ENCODE measurements around the gene S100A8.

DNA sequence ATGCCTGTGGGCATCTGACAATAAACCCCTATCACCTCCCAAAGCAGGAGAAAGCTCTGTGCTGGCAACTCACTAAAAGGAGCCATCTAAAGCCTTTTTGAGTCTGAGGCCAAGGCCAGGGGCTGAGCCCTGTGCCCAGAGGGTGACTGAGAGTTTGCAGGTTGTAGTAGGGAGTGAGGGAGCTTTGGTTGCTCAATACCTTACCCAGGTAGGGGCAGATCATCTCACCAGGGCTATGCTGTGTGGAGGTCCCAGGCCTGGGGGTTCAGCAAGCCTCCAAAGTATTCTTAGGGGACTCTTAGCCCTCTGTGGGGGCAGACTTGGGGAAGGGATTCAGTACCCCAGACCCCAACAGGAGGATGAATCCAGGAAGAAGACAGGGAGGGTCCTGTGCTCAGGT, 48.4 kb upstream of the S100A8 start:
- TF ChIP-seq, protein P1, sequence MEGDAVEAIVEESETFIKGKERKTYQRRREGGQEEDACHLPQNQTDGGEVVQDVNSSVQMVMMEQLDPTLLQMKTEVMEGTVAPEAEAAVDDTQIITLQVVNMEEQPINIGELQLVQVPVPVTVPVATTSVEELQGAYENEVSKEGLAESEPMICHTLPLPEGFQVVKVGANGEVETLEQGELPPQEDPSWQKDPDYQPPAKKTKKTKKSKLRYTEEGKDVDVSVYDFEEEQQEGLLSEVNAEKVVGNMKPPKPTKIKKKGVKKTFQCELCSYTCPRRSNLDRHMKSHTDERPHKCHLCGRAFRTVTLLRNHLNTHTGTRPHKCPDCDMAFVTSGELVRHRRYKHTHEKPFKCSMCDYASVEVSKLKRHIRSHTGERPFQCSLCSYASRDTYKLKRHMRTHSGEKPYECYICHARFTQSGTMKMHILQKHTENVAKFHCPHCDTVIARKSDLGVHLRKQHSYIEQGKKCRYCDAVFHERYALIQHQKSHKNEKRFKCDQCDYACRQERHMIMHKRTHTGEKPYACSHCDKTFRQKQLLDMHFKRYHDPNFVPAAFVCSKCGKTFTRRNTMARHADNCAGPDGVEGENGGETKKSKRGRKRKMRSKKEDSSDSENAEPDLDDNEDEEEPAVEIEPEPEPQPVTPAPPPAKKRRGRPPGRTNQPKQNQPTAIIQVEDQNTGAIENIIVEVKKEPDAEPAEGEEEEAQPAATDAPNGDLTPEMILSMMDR (IDR thresholded peaks at IDR 0.05) = no peak
- no peak for TF ChIP-seq POLR2A (IDR thresholded peaks at IDR 0.05)
